Measurements from ENCODE around the gene RSU1. TPM values are rescaled to one million over a fixed set of nuclear protein-coding genes. Genes with fewer than 3 reads are reported as not detected.

The RSU1 gene
- total RNA-seq, 1 experiment from 2014 or later = 44.5 TPM

- H3K79me2 ChIP-seq (ENCODE audit: low read depth) = no peaks in the 10 kb centered on the region
Measured at GRCh38 chr10:16788125-16788524, 29.1 kb downstream of the RSU1 start.

GRCh38 chr10:16787361-16787791 is 29.8 kb downstream of the RSU1 start:
- H3F3A ChIP-seq (ENCODE audit: insufficient read depth, low read depth) = no peaks in the 10 kb centered on the region
- ChIA-PET POLR2A (ENCODE audit: unreplicated experiment) (no interaction called here), CTCF (no interaction called here)
- no peaks in the 10 kb centered on the region for H3K27me3 ChIP-seq (ENCODE audit: insufficient read depth, low read depth)
- no peak overlapping the region for H2AFZ ChIP-seq
- H3K4me2 ChIP-seq = no peak overlapping the region
- H3K27ac ChIP-seq = no peak overlapping the region
- intact Hi-C loops (cut with micrococcal nuclease; ENCODE audit: unreplicated experiment) = no loop called here
- TF ChIP-seq EZH2 (IDR thresholded peaks at IDR 0.05; ENCODE audit: low read depth) = no peak
- no peak for TF ChIP-seq CTCF (conservative IDR thresholded peaks at IDR 0.05)
- no peaks in the 10 kb centered on the region for H3K79me2 ChIP-seq (ENCODE audit: low read depth)
- H3K4me3 ChIP-seq = no peak overlapping the region
- no peaks in the 10 kb centered on the region for H3K9me2 ChIP-seq (ENCODE audit: insufficient read depth)
- DNase-seq = no peak
- H3K9me3 ChIP-seq (ENCODE audit: insufficient read depth, low read depth) = no peaks in the 10 kb centered on the region
- no peaks in the 10 kb centered on the region for H4K20me1 ChIP-seq (ENCODE audit: insufficient read depth)
- no TSS peak for BruUV-seq (replicated peaks)
- H3K4me1 ChIP-seq (replicated peaks; ENCODE audit: insufficient read depth) = no peaks in the 10 kb centered on the region
- no peaks in the 10 kb centered on the region for H3K36me3 ChIP-seq (ENCODE audit: low read depth)

More at GRCh38 chr10:16788125-16788524, 29.1 kb downstream of the RSU1 start:
- Histone ChIP-seq H3F3A (ENCODE audit: insufficient read depth, low read depth) (no peaks in the 10 kb centered on the region), H3K36me3 (ENCODE audit: low read depth) (no peaks in the 10 kb centered on the region), H3K9me2 (ENCODE audit: insufficient read depth) (no peaks in the 10 kb centered on the region), H3K4me3 (no peak overlapping the region), H3K9me3 (ENCODE audit: insufficient read depth, low read depth) (no peaks in the 10 kb centered on the region), H2AFZ (no peak overlapping the region), H3K27ac (no peak overlapping the region), H3K27me3 (ENCODE audit: insufficient read depth, low read depth) (no peaks in the 10 kb centered on the region), H4K20me1 (ENCODE audit: insufficient read depth) (no peaks in the 10 kb centered on the region), H3K4me2 (no peak overlapping the region), H3K4me1 (replicated peaks; ENCODE audit: insufficient read depth) (no peaks in the 10 kb centered on the region)
- DNase-seq = no peak
- TF ChIP-seq CTCF (conservative IDR thresholded peaks at IDR 0.05) (no peak), EZH2 (IDR thresholded peaks at IDR 0.05; ENCODE audit: low read depth) (no peak)
- POLR2A ChIA-PET (ENCODE audit: unreplicated experiment) = no interaction called here
- intact Hi-C loops (cut with micrococcal nuclease; ENCODE audit: unreplicated experiment) = no loop called here
- CTCF ChIA-PET = no interaction called here
- BruUV-seq (replicated peaks) = no TSS peak

DNA sequence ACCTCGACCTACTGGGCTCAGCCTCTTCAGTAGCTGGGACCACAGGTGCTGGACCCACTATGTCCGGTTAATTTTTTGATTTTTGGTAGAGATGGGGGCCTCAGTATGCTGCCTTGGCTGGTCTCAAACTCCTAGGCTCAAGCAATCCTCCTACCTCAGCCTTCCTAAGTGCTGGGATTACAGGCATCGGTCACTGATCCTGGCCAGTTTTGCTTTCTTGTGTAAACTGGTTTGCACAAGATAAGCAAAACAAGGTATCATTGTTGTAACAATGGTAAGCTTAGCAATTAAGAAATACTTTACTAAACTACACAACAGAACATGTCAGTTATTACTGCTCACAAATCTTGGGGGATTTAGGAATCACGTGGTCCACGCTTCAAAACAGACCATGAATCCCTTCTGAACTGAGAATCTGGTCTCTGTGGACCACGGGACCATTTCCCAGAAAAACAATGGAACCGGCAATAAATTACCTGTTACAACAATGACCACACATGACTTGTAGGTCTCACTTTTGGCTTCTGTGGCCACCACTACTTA is 36.8 kb downstream of the RSU1 start:
- H3K9me2 ChIP-seq (ENCODE audit: insufficient read depth) = no peaks in the 10 kb centered on the region
- H4K20me1 ChIP-seq (ENCODE audit: insufficient read depth) = no peaks in the 10 kb centered on the region; the same call in 1 of the 2 replicates
- no peak for DNase-seq
- H2AFZ ChIP-seq = no peak overlapping the region
- intact Hi-C loops (cut with micrococcal nuclease; ENCODE audit: unreplicated experiment) = no loop called here
- no peaks in the 10 kb centered on the region for H3K27me3 ChIP-seq (ENCODE audit: insufficient read depth, low read depth)
- H3K27ac ChIP-seq = no peak overlapping the region
- no peaks in the 10 kb centered on the region for H3K79me2 ChIP-seq (ENCODE audit: low read depth)
- TF ChIP-seq EZH2 (IDR thresholded peaks at IDR 0.05; ENCODE audit: low read depth) (no peak), CTCF (conservative IDR thresholded peaks at IDR 0.05) (no peak)
- POLR2A ChIA-PET (ENCODE audit: unreplicated experiment) = no interaction called here
- H3K4me3 ChIP-seq = no peak overlapping the region
- H3F3A ChIP-seq (ENCODE audit: insufficient read depth, low read depth) = no peaks in the 10 kb centered on the region
- BruUV-seq (replicated peaks) = no TSS peak
- no peaks in the 10 kb centered on the region for H3K9me3 ChIP-seq (ENCODE audit: insufficient read depth, low read depth)
- H3K36me3 ChIP-seq (ENCODE audit: low read depth) = no peaks in the 10 kb centered on the region
- CTCF ChIA-PET = no interaction called here
- H3K4me2 ChIP-seq = no peak overlapping the region
- no peaks in the 10 kb centered on the region for H3K4me1 ChIP-seq (replicated peaks; ENCODE audit: insufficient read depth)

Data from PC-9 (cell line).